HepG2 (cell line): ENCODE results near the gene MARS1. TPM values are rescaled to one million over a fixed set of nuclear protein-coding genes. Genes with fewer than 3 reads are reported as not detected.
A peak's percentile ranks its signal among the peaks of the same experiment; 100 is the strongest.

Experiments used
- ATF2 ChIP-seq: sonication (generic); formaldehyde crosslinking; IDR thresholded peaks from 2 replicates; pipeline ENCODE4 v1.4.0; 2020; ENCODE audit warnings: missing genetic modification reagents
- BCL6 ChIP-seq: IDR thresholded peaks from 2 replicates; pipeline ENCODE4 v1.6.1; 2016; ENCODE audit warnings: missing genetic modification reagents, missing compliant biosample characterization
- CREB1 ChIP-seq, 2 experiments: fragments of 450-650 bp in 1 of 2; IDR thresholded peaks; 2 replicates each; pipeline ENCODE4 v1.6.1; 2016 to 2017; ENCODE audit warnings: control low read depth in 1 of 2, mild to moderate bottlenecking in 1 of 2, missing compliant biosample characterization in 1 of 2, missing genetic modification characterization in 1 of 2
- EHMT2 ChIP-seq: fragments of 200-600 bp; sonication (generic); IDR thresholded peaks from 2 replicates; pipeline ENCODE4 v1.7.0; 2017; ENCODE audit warnings: antibody characterized with exemption, low read depth, low read length, borderline replicate concordance
- GTF2F1 ChIP-seq: fragments of 150-350 bp; IDR thresholded peaks from 2 replicates; pipeline ENCODE4 v1.6.1; 2014; ENCODE audit warnings: low read length
- HNRNPUL1 ChIP-seq: fragments of 200-400 bp; formaldehyde crosslinking; IDR thresholded peaks from 2 replicates; pipeline ENCODE4 v1.6.1; 2017; ENCODE audit warnings: low read depth, mild to moderate bottlenecking, low read length, moderate library complexity
- IKZF1 ChIP-seq: fragments of 450-650 bp; IDR thresholded peaks from 2 replicates; pipeline ENCODE4 v1.7.1; 2016
- MLX ChIP-seq: IDR thresholded peaks from 2 replicates; pipeline ENCODE4 v1.6.1; 2016
- MXI1 ChIP-seq: IDR thresholded peaks from 3 replicates; pipeline ENCODE4 v1.6.1; 2012; ENCODE audit warnings: low read depth, low read length, inconsistent platforms, borderline replicate concordance
- NFIB ChIP-seq: sonication (generic); formaldehyde crosslinking; IDR thresholded peaks from 2 replicates; pipeline ENCODE4 v1.9.0; 2021; ENCODE audit warnings: missing genetic modification reagents, mild to moderate bottlenecking, borderline replicate concordance
- RXRB ChIP-seq: IDR thresholded peaks from 2 replicates; pipeline ENCODE4 v1.6.1; 2016; ENCODE audit warnings: borderline replicate concordance, missing genetic modification reagents, missing compliant biosample characterization
- SP5 ChIP-seq: IDR thresholded peaks from 2 replicates; pipeline ENCODE4 v1.6.1; 2016; ENCODE audit warnings: low read depth, borderline replicate concordance
- SYNCRIP ChIP-seq: fragments of 200-400 bp; formaldehyde crosslinking; IDR thresholded peaks from 2 replicates; pipeline ENCODE4 v1.6.1; 2018; ENCODE audit warnings: mild to moderate bottlenecking, low read depth, low read length; ENCODE audit not compliant: insufficient read depth
- TBX2 ChIP-seq: sonication (generic); formaldehyde crosslinking; IDR thresholded peaks from 2 replicates; pipeline ENCODE4 v1.5.0; 2020; ENCODE audit warnings: missing genetic modification reagents, mild to moderate bottlenecking, borderline replicate concordance
- ZNF143 ChIP-seq: sonication (generic); formaldehyde crosslinking; IDR thresholded peaks from 2 replicates; pipeline ENCODE4 v1.4.0; 2020; ENCODE audit warnings: missing genetic modification reagents
- ZNF234 ChIP-seq: sonication (generic); formaldehyde crosslinking; conservative IDR thresholded peaks from 2 replicates; pipeline ENCODE4 v1.5.1; 2020; ENCODE audit warnings: mild to moderate bottlenecking, missing genetic modification reagents
- ZNF296 ChIP-seq: sonication (generic); formaldehyde crosslinking; conservative IDR thresholded peaks from 2 replicates; pipeline ENCODE4 v1.5.0; 2020; ENCODE audit warnings: mild to moderate bottlenecking, missing genetic modification reagents
- ZNF441 ChIP-seq: sonication (generic); formaldehyde crosslinking; IDR thresholded peaks from 2 replicates; pipeline ENCODE4 v1.7.0; 2021; ENCODE audit warnings: missing genetic modification reagents, borderline replicate concordance
- ZNF589 ChIP-seq: sonication (generic); formaldehyde crosslinking; conservative IDR thresholded peaks from 2 replicates; pipeline ENCODE4 v1.8.0; 2022; ENCODE audit warnings: mild to moderate bottlenecking, moderate library complexity, missing genetic modification reagents
- ZNF614 ChIP-seq: IDR thresholded peaks from 2 replicates; pipeline ENCODE4 v1.6.1; 2018; ENCODE audit warnings: missing biosample characterization, missing genetic modification reagents, inconsistent platforms, borderline replicate concordance
- ZNF780A ChIP-seq: sonication (generic); formaldehyde crosslinking; IDR thresholded peaks from 2 replicates; pipeline ENCODE4 v1.8.0; 2022; ENCODE audit warnings: mild to moderate bottlenecking, missing genetic modification reagents, moderate library complexity
- ZNF839 ChIP-seq: sonication (generic); formaldehyde crosslinking; IDR thresholded peaks from 2 replicates; pipeline ENCODE4 v1.4.0; 2020; ENCODE audit warnings: missing genetic modification reagents, mild to moderate bottlenecking, borderline replicate concordance
- polyA plus RNA-seq, 8 experiments: library from polyadenylated mRNA; depleted of rRNA in 3 of 8; stranded (reverse) in 7 of 8; unstranded in 1 of 8; fragments of >200 nt; fragmentation: Illumina TruSeq in 4 of 8; extraction: Trizol in 4 of 8; gene quantifications; 2 replicates each; pipeline versions ENCODE4 v1.2.1 to v1.2.3, GENCODE V29; 2011 to 2016; ENCODE audit warnings: low read depth in 4 of 8, missing spikeins in 1 of 8, mixed read lengths in 1 of 8; ENCODE audit not compliant: insufficient read depth in 1 of 8
- total RNA-seq, 5 experiments: library from RNA; depleted of rRNA; stranded (reverse); fragments of >200 nt; fragmentation: Illumina TruSeq; extraction: Trizol; gene quantifications; 2 replicates each; pipeline ENCODE4 v1.2.3, GENCODE V29; 2016; ENCODE audit warnings: low read depth in 1 of 5
- TF ChIP-seq, protein P1 (sequence below): sonication (generic); formaldehyde crosslinking; IDR thresholded peaks from 2 replicates; pipeline ENCODE4 v1.4.0; 2020; ENCODE audit warnings: low read depth, missing genetic modification reagents
- TF ChIP-seq, protein P2 (sequence below): sonication (generic); formaldehyde crosslinking; IDR thresholded peaks from 2 replicates; pipeline ENCODE4 v1.4.0; 2020; ENCODE audit warnings: missing genetic modification reagents, borderline replicate concordance

MARS1 gene
- total and polyA plus RNA-seq, 2 of the 13 experiments (the other 11 are each of a cell fraction or from before 2014, with no cell fraction given), result 115 to 181 TPM

DNA sequence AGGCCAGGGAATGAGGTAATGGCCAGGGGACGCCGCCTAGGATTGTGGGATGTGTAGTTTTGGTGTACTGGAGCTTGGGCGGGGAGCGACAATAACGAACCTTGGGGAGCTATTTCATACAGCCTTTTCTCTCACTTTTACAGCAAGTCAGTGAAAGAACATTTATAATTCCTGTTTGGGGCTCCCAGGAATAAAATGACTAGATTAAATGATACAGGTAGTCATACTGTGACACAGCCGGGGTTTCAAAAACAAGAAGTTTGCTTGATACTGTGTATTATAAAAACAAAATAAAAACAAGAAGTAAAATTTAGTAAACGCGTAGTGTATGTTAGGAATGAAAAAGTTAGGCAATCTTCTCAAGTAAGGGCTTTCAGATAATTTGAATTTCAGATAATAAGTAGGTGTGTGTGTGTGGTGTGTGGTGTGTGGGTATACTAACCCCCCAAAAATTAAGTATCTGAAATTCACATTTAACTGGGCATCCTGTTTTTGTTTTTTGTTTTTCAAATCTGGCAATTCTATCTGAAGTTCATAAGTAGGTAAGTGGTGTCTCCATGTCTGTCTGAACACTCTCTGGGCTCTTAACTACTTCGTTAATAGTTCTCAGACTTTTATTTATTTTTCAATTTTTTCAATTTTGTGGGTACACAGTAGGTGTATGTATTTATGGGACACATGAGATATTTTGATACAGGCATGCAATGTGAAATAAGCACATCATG is 59.6 kb downstream of the MARS1 start (continued):
- TF ChIP-seq, protein P1, sequence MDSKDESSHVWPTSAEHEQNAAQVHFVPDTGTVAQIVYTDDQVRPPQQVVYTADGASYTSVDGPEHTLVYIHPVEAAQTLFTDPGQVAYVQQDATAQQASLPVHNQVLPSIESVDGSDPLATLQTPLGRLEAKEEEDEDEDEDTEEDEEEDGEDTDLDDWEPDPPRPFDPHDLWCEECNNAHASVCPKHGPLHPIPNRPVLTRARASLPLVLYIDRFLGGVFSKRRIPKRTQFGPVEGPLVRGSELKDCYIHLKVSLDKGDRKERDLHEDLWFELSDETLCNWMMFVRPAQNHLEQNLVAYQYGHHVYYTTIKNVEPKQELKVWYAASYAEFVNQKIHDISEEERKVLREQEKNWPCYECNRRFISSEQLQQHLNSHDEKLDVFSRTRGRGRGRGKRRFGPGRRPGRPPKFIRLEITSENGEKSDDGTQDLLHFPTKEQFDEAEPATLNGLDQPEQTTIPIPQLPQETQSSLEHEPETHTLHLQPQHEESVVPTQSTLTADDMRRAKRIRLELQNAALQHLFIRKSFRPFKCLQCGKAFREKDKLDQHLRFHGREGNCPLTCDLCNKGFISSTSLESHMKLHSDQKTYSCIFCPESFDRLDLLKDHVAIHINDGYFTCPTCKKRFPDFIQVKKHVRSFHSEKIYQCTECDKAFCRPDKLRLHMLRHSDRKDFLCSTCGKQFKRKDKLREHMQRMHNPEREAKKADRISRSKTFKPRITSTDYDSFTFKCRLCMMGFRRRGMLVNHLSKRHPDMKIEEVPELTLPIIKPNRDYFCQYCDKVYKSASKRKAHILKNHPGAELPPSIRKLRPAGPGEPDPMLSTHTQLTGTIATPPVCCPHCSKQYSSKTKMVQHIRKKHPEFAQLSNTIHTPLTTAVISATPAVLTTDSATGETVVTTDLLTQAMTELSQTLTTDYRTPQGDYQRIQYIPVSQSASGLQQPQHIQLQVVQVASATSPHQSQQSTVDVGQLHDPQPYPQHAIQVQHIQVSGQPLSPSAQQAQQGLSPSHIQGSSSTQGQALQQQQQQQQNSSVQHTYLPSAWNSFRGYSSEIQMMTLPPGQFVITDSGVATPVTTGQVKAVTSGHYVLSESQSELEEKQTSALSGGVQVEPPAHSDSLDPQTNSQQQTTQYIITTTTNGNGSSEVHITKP, result no peak
- 0 out of 2 replicates have a peak, but pooled peaks have one; percentile 20 for TF ChIP-seq RXRB (CRISPR knock-in tag)
- no peak for TF ChIP-seq MLX (CRISPR knock-in tag)
- TF ChIP-seq ZNF780A (CRISPR knock-in tag), result no peak
- no peak for TF ChIP-seq HNRNPUL1
- no peak for TF ChIP-seq MXI1
- TF ChIP-seq CREB1 (IDR thresholded peaks at IDR 0.05), result peak; percentile 41; the same call in 1 of the 2 replicates
- TF ChIP-seq CREB1 (CRISPR knock-in tag; IDR thresholded peaks at IDR 0.05), result peak; percentile 92
- peak; percentile 99 for TF ChIP-seq ATF2 (CRISPR knock-in tag)
- no peak for TF ChIP-seq SP5 (CRISPR knock-in tag)
- TF ChIP-seq EHMT2, result no peak
- TF ChIP-seq ZNF143 (CRISPR knock-in tag), result peak; percentile 92
- no peak for TF ChIP-seq GTF2F1
- no peak for TF ChIP-seq ZNF614
- no peak for TF ChIP-seq ZNF234 (CRISPR knock-in tag)
- no peak for TF ChIP-seq ZNF441
- no peak for TF ChIP-seq BCL6 (CRISPR knock-in tag)
- TF ChIP-seq ZNF296 (CRISPR knock-in tag), result no peak
- TF ChIP-seq ZNF589, result no peak
- no peak for TF ChIP-seq NFIB (CRISPR knock-in tag)
- TF ChIP-seq, protein P2, sequence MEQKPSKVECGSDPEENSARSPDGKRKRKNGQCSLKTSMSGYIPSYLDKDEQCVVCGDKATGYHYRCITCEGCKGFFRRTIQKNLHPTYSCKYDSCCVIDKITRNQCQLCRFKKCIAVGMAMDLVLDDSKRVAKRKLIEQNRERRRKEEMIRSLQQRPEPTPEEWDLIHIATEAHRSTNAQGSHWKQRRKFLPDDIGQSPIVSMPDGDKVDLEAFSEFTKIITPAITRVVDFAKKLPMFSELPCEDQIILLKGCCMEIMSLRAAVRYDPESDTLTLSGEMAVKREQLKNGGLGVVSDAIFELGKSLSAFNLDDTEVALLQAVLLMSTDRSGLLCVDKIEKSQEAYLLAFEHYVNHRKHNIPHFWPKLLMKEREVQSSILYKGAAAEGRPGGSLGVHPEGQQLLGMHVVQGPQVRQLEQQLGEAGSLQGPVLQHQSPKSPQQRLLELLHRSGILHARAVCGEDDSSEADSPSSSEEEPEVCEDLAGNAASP (CRISPR knock-in tag), result no peak; the same call in 1 of the 2 replicates
- TF ChIP-seq TBX2, result no peak
- no peak for TF ChIP-seq IKZF1
- TF ChIP-seq SYNCRIP, result no peak
- TF ChIP-seq ZNF839, result no peak
